HUES6 (cell line): ENCODE results near the gene CIAPIN1.
"Not testable (repeated sequence)": the region's sequence is repeated elsewhere in the genome, so short reads cannot be mapped to it uniquely, and the experiment has no call there.

ENCODE experiments used
- H3K27ac ChIP-seq: 2 replicates; pipeline ENCODE4 v1.7.0; 2013; ENCODE audit warnings: low read depth, mild to moderate bottlenecking, low read length, inconsistent platforms
- H3K27me3 ChIP-seq: 2 replicates; pipeline ENCODE4 v1.6.1; 2013; ENCODE audit warnings: low read length; ENCODE audit not compliant: control insufficient read depth, insufficient read depth
- H3K36me3 ChIP-seq: 2 replicates; pipeline ENCODE4 v1.6.1; 2013; ENCODE audit warnings: low read length; ENCODE audit not compliant: control insufficient read depth, insufficient read depth
- H3K4me1 ChIP-seq: 2 replicates; pipeline ENCODE4 v1.6.1; 2013; ENCODE audit warnings: low read length; ENCODE audit not compliant: control insufficient read depth, insufficient read depth
- H3K4me3 ChIP-seq: 2 replicates; pipeline ENCODE4 v1.5.1; 2013; ENCODE audit warnings: low read depth, low read length
- H3K9ac ChIP-seq: one replicate; pipeline ENCODE4 v1.6.1; 2013; ENCODE audit warnings: mild to moderate bottlenecking, low read length
- H3K9me3 ChIP-seq: 2 replicates; pipeline ENCODE4 v1.6.1; 2013; ENCODE audit warnings: low read depth, low read length; ENCODE audit not compliant: control insufficient read depth, insufficient read depth

The CIAPIN1 gene

GRCh38 chr16:57401943-57402640 is 45.1 kb downstream of the CIAPIN1 start:
- Histone ChIP-seq H3K4me3 (no peak overlapping the region), H3K36me3 (no peaks in the 10 kb centered on the region), H3K9me3 (no peaks in the 10 kb centered on the region), H3K9ac (no peak overlapping the region), H3K27me3 (0 out of 2 replicates have a peak, but pooled peaks cover 4% of the 10 kb centered on the region), H3K27ac (no peak overlapping the region), H3K4me1 (no peaks in the 10 kb centered on the region)

- not testable (repeated sequence) for H3K4me3 ChIP-seq, H3K9ac ChIP-seq, H3K27ac ChIP-seq, H3K9me3 ChIP-seq, H3K27me3 ChIP-seq, H3K36me3 ChIP-seq, H3K4me1 ChIP-seq
Observed at GRCh38 chr16:57397493-57397892, 49.7 kb downstream of the CIAPIN1 start.

- Histone ChIP-seq H3K27ac (no peak overlapping the region), H3K4me1 (no peaks in the 10 kb centered on the region), H3K27me3 (no peaks in the 10 kb centered on the region), H3K36me3 (no peaks in the 10 kb centered on the region), H3K9ac (no peak overlapping the region), H3K9me3 (no peaks in the 10 kb centered on the region), H3K4me3 (no peak overlapping the region)
Observed at GRCh38 chr16:57396786-57397185, 50.4 kb downstream of the CIAPIN1 start.

GRCh38 chr16:57395026-57395425 is 52.2 kb downstream of the CIAPIN1 start:
- Histone ChIP-seq H3K4me3 (no peak overlapping the region), H3K9ac (no peak overlapping the region), H3K27me3 (no peaks in the 10 kb centered on the region), H3K36me3 (no peaks in the 10 kb centered on the region), H3K9me3 (no peaks in the 10 kb centered on the region), H3K4me1 (no peaks in the 10 kb centered on the region), H3K27ac (no peak overlapping the region)

- Histone ChIP-seq H3K27ac (no peak overlapping the region), H3K4me1 (no peaks in the 10 kb centered on the region), H3K36me3 (no peaks in the 10 kb centered on the region), H3K27me3 (no peaks in the 10 kb centered on the region), H3K9me3 (no peaks in the 10 kb centered on the region), H3K4me3 (no peak overlapping the region), H3K9ac (no peak overlapping the region)
Observed at GRCh38 chr16:57394444-57394843, 52.7 kb downstream of the CIAPIN1 start.

GRCh38 chr16:57392694-57393093 is 54.5 kb downstream of the CIAPIN1 start:
- H3K4me3 ChIP-seq, result no peak overlapping the region

GRCh38 chr16:57391708-57392107 is 55.5 kb downstream of the CIAPIN1 start:
- Histone ChIP-seq H3K9ac (no peak overlapping the region), H3K27ac (no peak overlapping the region), H3K36me3 (no peaks in the 10 kb centered on the region), H3K27me3 (no peaks in the 10 kb centered on the region), H3K4me3 (no peak overlapping the region), H3K9me3 (no peaks in the 10 kb centered on the region), H3K4me1 (no peaks in the 10 kb centered on the region)

More at GRCh38 chr16:57392694-57393093, 54.5 kb downstream of the CIAPIN1 start:
- Histone ChIP-seq H3K27me3 (no peaks in the 10 kb centered on the region), H3K27ac (no peak overlapping the region), H3K9me3 (no peaks in the 10 kb centered on the region), H3K36me3 (no peaks in the 10 kb centered on the region), H3K4me1 (no peaks in the 10 kb centered on the region), H3K9ac (no peak overlapping the region)

- Histone ChIP-seq H3K27ac (no peak overlapping the region), H3K27me3 (no peaks in the 10 kb centered on the region), H3K9me3 (no peaks in the 10 kb centered on the region), H3K36me3 (no peaks in the 10 kb centered on the region), H3K9ac (no peak overlapping the region), H3K4me1 (no peaks in the 10 kb centered on the region), H3K4me3 (no peak overlapping the region)
Observed at GRCh38 chr16:57391300-57391699, 55.9 kb downstream of the CIAPIN1 start.

- H3K36me3 ChIP-seq, result no peaks in the 10 kb centered on the region
- H3K27me3 ChIP-seq, result no peaks in the 10 kb centered on the region
- H3K27ac ChIP-seq, result no peak overlapping the region
- H3K4me1 ChIP-seq, result no peaks in the 10 kb centered on the region
- no peak overlapping the region for H3K9ac ChIP-seq
- no peak overlapping the region for H3K4me3 ChIP-seq
- H3K9me3 ChIP-seq, result no peaks in the 10 kb centered on the region
Observed at GRCh38 chr16:57390636-57391295, 56.4 kb downstream of the CIAPIN1 start.

GRCh38 chr16:57389087-57389468 is 58.1 kb downstream of the CIAPIN1 start:
- no peaks in the 10 kb centered on the region for H3K9me3 ChIP-seq
- H3K36me3 ChIP-seq, result no peaks in the 10 kb centered on the region
- H3K27ac ChIP-seq, result no peak overlapping the region
- H3K4me1 ChIP-seq, result peaks cover 7% of the 10 kb centered on the region; the same call in 1 of the 2 replicates
- H3K27me3 ChIP-seq, result no peaks in the 10 kb centered on the region
- no peak overlapping the region for H3K4me3 ChIP-seq
- no peak overlapping the region for H3K9ac ChIP-seq

- peaks cover 12% of the 10 kb centered on the region; the same call in 1 of the 2 replicates for H3K4me1 ChIP-seq
Observed at GRCh38 chr16:57388359-57389086, 58.7 kb downstream of the CIAPIN1 start.

More at GRCh38 chr16:57388359-57389086, 58.7 kb downstream of the CIAPIN1 start:
- H3K4me3 ChIP-seq, result no peak overlapping the region
- no peaks in the 10 kb centered on the region for H3K27me3 ChIP-seq
- no peak overlapping the region for H3K9ac ChIP-seq
- H3K9me3 ChIP-seq, result no peaks in the 10 kb centered on the region
- no peaks in the 10 kb centered on the region for H3K36me3 ChIP-seq
- no peak overlapping the region for H3K27ac ChIP-seq
